Small intestine (tissue), 7 donors: Measurements from ENCODE around the gene PHB1. TPM values are rescaled to one million over a fixed set of nuclear protein-coding genes. Genes with fewer than 3 reads are reported as not detected.

ENCODE experiments used
- DNase-seq, 2 donors: peaks; one replicate each; pipeline versions ENCODE4 v3.0.0 to v3.0.0-alpha.2; 2013
- FAIRE-seq: peaks from 2 replicates; lab custom pipeline; 2012; peaks lifted over from hg19 to GRCh38; lab: Jason Lieb, UNC
- H3K27ac ChIP-seq, 3 donors: one replicate each; pipeline ENCODE4 v1.5.1; 2013; ENCODE audit warnings: low read length in 2 of 3, mild to moderate bottlenecking in 2 of 3, control low read depth in 1 of 3, inconsistent platforms in 1 of 3, low read depth in 1 of 3, moderate library complexity in 1 of 3
- H3K27me3 ChIP-seq, 3 donors: one replicate each; pipeline ENCODE4 v1.6.1; 2013; ENCODE audit warnings: low read length in 3 of 3, inconsistent platforms in 1 of 3; ENCODE audit not compliant: control insufficient read depth in 3 of 3, insufficient read depth in 3 of 3
- H3K36me3 ChIP-seq, 3 donors: one replicate each; pipeline ENCODE4 v1.6.1; 2013; ENCODE audit warnings: low read length in 3 of 3, inconsistent platforms in 1 of 3, low read depth in 1 of 3, mild to moderate bottlenecking in 1 of 3, moderate library complexity in 1 of 3; ENCODE audit not compliant: control insufficient read depth in 3 of 3, insufficient read depth in 2 of 3
- H3K4me1 ChIP-seq, 3 donors: one replicate each; pipeline ENCODE4 v1.6.1; 2013; ENCODE audit warnings: low read length in 2 of 3, inconsistent platforms in 1 of 3, low read depth in 1 of 3, mild to moderate bottlenecking in 1 of 3, moderate library complexity in 1 of 3; ENCODE audit not compliant: control insufficient read depth in 3 of 3, insufficient read depth in 2 of 3
- H3K4me3 ChIP-seq, 3 donors: one replicate each; pipeline ENCODE4 v1.5.1; 2013; ENCODE audit warnings: low read length in 3 of 3, control low read depth in 1 of 3, inconsistent platforms in 1 of 3, low read depth in 1 of 3, mild to moderate bottlenecking in 1 of 3, moderate library complexity in 1 of 3
- H3K9me3 ChIP-seq, 2 donors: one replicate each; pipeline ENCODE4 v1.6.1; 2013; ENCODE audit warnings: low read depth in 1 of 2, low read length in 1 of 2; ENCODE audit not compliant: control insufficient read depth in 2 of 2, insufficient read depth in 1 of 2
- WGBS, 3 donors: extraction: QIAGEN DNeasy Blood & Tissue Kit; methylation state at CpG; one replicate each; pipeline ENCODE4 v1.1.7; 2013; 5-methylcytosine and 5-hydroxymethylcytosine counted together
- polyA plus RNA-seq, 4 donors: library from polyadenylated mRNA; stranded (reverse) in 3 of 4; unstranded in 1 of 4; fragments of 200-250 nt in 3 of 4; fragments of 120-200 nt in 1 of 4; gene quantifications; one replicate each; pipeline versions ENCODE4 v1.2.1 to v1.2.3, GENCODE V29; 2013
- donor health status: healthy with polysubstance abuse.
- donor health status: control.
- donor health status: control.
- donor health status: Bipolar disorder and iron deficiency.
- donor health status: healthy.

PHB1 gene
- polyA plus RNA-seq, 4 donors: 108 to 301 (median 134) TPM

GRCh38 chr17:49363251-49363650 is 51.4 kb downstream of the PHB1 start:
- 89 to 91% (median 90%) methylated on average over 4 of the region's 4 CpGs for WGBS, 3 donors
- no peaks in the 10 kb centered on the region for H3K36me3 ChIP-seq
- no peaks in the 10 kb centered on the region for H3K9me3 ChIP-seq
- H3K27me3 ChIP-seq: no peaks in the 10 kb centered on the region
- DNase-seq: no peak
- H3K27ac ChIP-seq: peak overlapping the region in 2 of 3 donors; percentile 87 to 89
- H3K4me3 ChIP-seq: no peak overlapping the region
- H3K4me1 ChIP-seq: peaks cover 0 to 16% (median 0%) of the 10 kb centered on the region in 3 donors
- no peak for FAIRE-seq

- H3K27me3 ChIP-seq: no peaks in the 10 kb centered on the region
- no peaks in the 10 kb centered on the region for H3K36me3 ChIP-seq
- peaks cover under 1 to 20% (median 3%) of the 10 kb centered on the region in 3 donors for H3K4me1 ChIP-seq
- H3K27ac ChIP-seq: peak overlapping the region; percentile 1 to 89 (median 87)
- peak overlapping the region; percentile 50 to 100 (median 65) for H3K4me3 ChIP-seq
- no peak for FAIRE-seq
- no peaks in the 10 kb centered on the region for H3K9me3 ChIP-seq
- DNase-seq: peak in 1 of 2 donors; percentile 41
- 4 to 13% (median 11%) methylated on average over 10 of the region's 10 CpGs for WGBS, 3 donors
These were observed 52.0 kb downstream of the PHB1 start for GRCh38 chr17:49362723-49363117.

- no peak for FAIRE-seq
- peak within 1 kb of the TSS; percentile 89 to 98 (median 89) for H3K27ac ChIP-seq
- 0 to 1% (median 1%) methylated on average over 41 to 106 of the region's 106 CpGs for WGBS, 3 donors
- no peaks in the 10 kb centered on the region for H3K9me3 ChIP-seq
- H3K4me3 ChIP-seq: peak within 1 kb of the TSS; percentile 94 to 100 (median 97)
- peaks cover 3 to 20% (median 6%) of the 10 kb centered on the region in 3 donors for H3K4me1 ChIP-seq
- no peaks in the 10 kb centered on the region for H3K36me3 ChIP-seq
- peak; percentile 97 to 98 for DNase-seq
- no peaks in the 10 kb centered on the region for H3K27me3 ChIP-seq
These were observed 52.6 kb downstream of the PHB1 start, which contains the start of gene ZNF652 for GRCh38 chr17:49361902-49362722. ZNF652 (minus strand) TSS chr17:49362250; CDS start chr17:49317725, 44,525 bp downstream.

GRCh38 chr17:49361129-49361901 is 53.4 kb downstream of the PHB1 start:
- H3K36me3 ChIP-seq: no peaks in the 10 kb centered on the region
- peak overlapping the region; percentile 81 to 98 (median 89) for H3K27ac ChIP-seq
- peaks cover 3 to 20% (median 6%) of the 10 kb centered on the region in 3 donors for H3K4me1 ChIP-seq
- peak; percentile 66 to 69 for DNase-seq
- H3K27me3 ChIP-seq: no peaks in the 10 kb centered on the region
- no peaks in the 10 kb centered on the region for H3K9me3 ChIP-seq
- peak overlapping the region; percentile 94 to 100 (median 97) for H3K4me3 ChIP-seq
- 0 to 1% (median 0%) methylated on average over 31 to 52 of the region's 52 CpGs for WGBS, 3 donors
- FAIRE-seq: no peak

- FAIRE-seq (no peak), DNase-seq (no peak)
- Histone ChIP-seq H3K27ac (peak overlapping the region; percentile 81 to 98 (median 89)), H3K27me3 (no peaks in the 10 kb centered on the region), H3K36me3 (no peaks in the 10 kb centered on the region), H3K9me3 (no peaks in the 10 kb centered on the region), H3K4me3 (peak overlapping the region in 2 of 3 donors; percentile 94 to 100), H3K4me1 (peaks cover 3 to 20% (median 6%) of the 10 kb centered on the region in 3 donors)
- 0 to 2% (median 1%) methylated on average over 8 of the region's 8 CpGs for WGBS, 3 donors
These were observed 53.9 kb downstream of the PHB1 start for GRCh38 chr17:49360796-49361128.

GRCh38 chr17:49359990-49360795 is 54.5 kb downstream of the PHB1 start:
- 1 to 9% (median 4%) methylated on average over 8 of the region's 8 CpGs for WGBS, 3 donors
- H3K27me3 ChIP-seq: no peaks in the 10 kb centered on the region
- no peaks in the 10 kb centered on the region for H3K9me3 ChIP-seq
- FAIRE-seq (no peak), DNase-seq (peak; percentile 31 to 58)
- H3K4me1 ChIP-seq: peaks cover 3 to 20% (median 6%) of the 10 kb centered on the region in 3 donors
- peak overlapping the region; percentile 81 to 98 (median 89) for H3K27ac ChIP-seq
- H3K4me3 ChIP-seq: peak overlapping the region; percentile 7 to 100 (median 94)
- H3K36me3 ChIP-seq: no peaks in the 10 kb centered on the region

GRCh38 chr17:49358641-49359247 is 55.9 kb downstream of the PHB1 start:
- FAIRE-seq (no peak), DNase-seq (peak; percentile 17 to 39)
- WGBS, 3 donors: 9 to 24% (median 11%) methylated on average over 4 of the region's 4 CpGs
- Histone ChIP-seq H3K4me1 (peaks cover 3 to 20% (median 6%) of the 10 kb centered on the region in 3 donors), H3K36me3 (no peaks in the 10 kb centered on the region), H3K9me3 (no peaks in the 10 kb centered on the region), H3K4me3 (peak overlapping the region in 1 of 3 donors; percentile 1), H3K27me3 (no peaks in the 10 kb centered on the region), H3K27ac (peak overlapping the region in 2 of 3 donors; percentile 25 to 45)
